Colonic mucosa (tissue), 4 donors: ENCODE data around the gene OR4D9. TPM values are rescaled to one million over a fixed set of nuclear protein-coding genes. Genes with fewer than 3 reads are reported as not detected.
A peak's percentile ranks its signal among the peaks of the same experiment; 100 is the strongest.

Experiments
- DNase-seq: peaks from one replicate; pipeline ENCODE4 v3.0.0-alpha.2; 2020
- H3K27ac ChIP-seq: fragments of 200-600 bp; one replicate; pipeline ENCODE4 v1.8.0; 2021
- H3K27me3 ChIP-seq: fragments of 200-600 bp; one replicate; pipeline ENCODE4 v1.8.0; 2021
- H3K36me3 ChIP-seq: fragments of 200-600 bp; one replicate; pipeline ENCODE4 v1.8.0; 2021
- H3K4me1 ChIP-seq: fragments of 200-600 bp; one replicate; pipeline ENCODE4 v1.8.0; 2021; ENCODE audit warnings: mild to moderate bottlenecking
- H3K4me3 ChIP-seq: fragments of 200-600 bp; one replicate; pipeline ENCODE4 v1.8.0; 2021
- H3K9ac ChIP-seq, 2 donors: one replicate each; pipeline ENCODE4 v1.7.0; 2013; ENCODE audit warnings: control low read depth in 2 of 2, low read depth in 2 of 2, low read length in 2 of 2
- H3K9me3 ChIP-seq: fragments of 200-600 bp; one replicate; pipeline ENCODE4 v1.8.0; 2021
- CTCF ChIP-seq: fragments of 200-600 bp; IDR thresholded peaks from one replicate; pipeline ENCODE4 v1.8.0; 2022; ENCODE audit warnings: antibody characterized with exemption, mild to moderate bottlenecking
- intact Hi-C: fragments of 100-400 bp; cut with DNase I; formaldehyde crosslinking; loops from one replicate; pipeline ENCODE4 v1.14.1; 2022
- total RNA-seq, 2 donors: library from RNA; stranded (reverse); fragmentation: NEBNext Ultra II Directional in 1 of 2; extraction: Animal tissue kit (Norgen Biotek cat#: 25700) in 1 of 2; gene quantifications; one replicate each; pipeline ENCODE4 v1.2.1, GENCODE V29; 2021
- donor health status: healthy.
- donor health status: DM: no; HTN: no; CAD: no.
- donor health status: DM: no; HTN: no; CAD: no.

The OR4D9 gene
- total RNA-seq, 2 donors from 2014 or later = not detected

DNA sequence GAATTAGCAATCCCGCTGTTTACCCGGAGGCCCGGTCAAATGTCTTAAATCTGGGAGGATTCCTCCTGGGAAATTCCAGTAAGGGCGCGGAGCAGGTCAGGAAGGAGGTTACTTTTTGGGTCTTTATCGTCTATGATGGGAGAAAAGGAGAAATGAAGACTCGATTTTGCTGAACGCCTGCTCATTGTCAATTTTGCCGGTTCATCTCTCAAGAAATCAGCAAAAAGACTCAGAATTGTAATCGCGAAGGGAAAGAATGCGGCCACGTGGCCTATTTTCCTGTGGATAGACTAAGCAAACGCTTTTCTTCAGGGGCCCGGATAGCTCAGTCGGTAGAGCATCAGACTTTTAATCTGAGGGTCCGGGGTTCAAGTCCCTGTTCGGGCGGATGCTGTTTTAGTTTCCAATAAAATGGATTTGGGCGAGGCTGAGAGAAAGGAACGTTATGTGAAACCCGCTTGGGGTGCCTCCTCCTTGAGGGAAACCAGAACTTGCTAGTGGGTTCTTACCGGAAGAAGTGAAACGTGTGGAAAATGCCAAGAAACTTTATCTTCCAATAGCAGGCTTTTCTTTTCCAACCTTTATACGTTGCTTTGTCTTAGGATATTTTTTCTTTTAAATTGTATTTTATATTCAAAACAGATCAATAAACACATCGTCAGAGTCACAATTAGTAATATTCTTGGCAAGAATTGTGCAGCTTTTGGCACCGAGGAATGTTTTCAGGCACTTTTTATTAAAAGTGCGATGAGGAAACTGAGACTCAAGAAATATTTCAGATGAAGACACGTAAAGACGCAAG, 45.0 kb downstream of the OR4D9 start:
- no peaks in the 10 kb centered on the region for H3K36me3 ChIP-seq
- DNase-seq = no peak
- H3K27ac ChIP-seq = no peak overlapping the region
- intact Hi-C loops = no loop called here
- H3K9ac ChIP-seq = no peak overlapping the region
- H3K4me3 ChIP-seq = no peak overlapping the region
- no peak for TF ChIP-seq CTCF
- no peaks in the 10 kb centered on the region for H3K4me1 ChIP-seq
- H3K27me3 ChIP-seq = no peaks in the 10 kb centered on the region
- no peaks in the 10 kb centered on the region for H3K9me3 ChIP-seq

GRCh38 chr11:59556917-59557348, 45.6 kb downstream of the OR4D9 start:
- no peaks in the 10 kb centered on the region for H3K4me1 ChIP-seq
- intact Hi-C loops = no loop called here
- H3K4me3 ChIP-seq = no peak overlapping the region
- no peaks in the 10 kb centered on the region for H3K9me3 ChIP-seq
- no peaks in the 10 kb centered on the region for H3K36me3 ChIP-seq
- DNase-seq = no peak
- no peaks in the 10 kb centered on the region for H3K27me3 ChIP-seq
- no peak overlapping the region for H3K9ac ChIP-seq
- no peak for TF ChIP-seq CTCF
- no peak overlapping the region for H3K27ac ChIP-seq

DNA sequence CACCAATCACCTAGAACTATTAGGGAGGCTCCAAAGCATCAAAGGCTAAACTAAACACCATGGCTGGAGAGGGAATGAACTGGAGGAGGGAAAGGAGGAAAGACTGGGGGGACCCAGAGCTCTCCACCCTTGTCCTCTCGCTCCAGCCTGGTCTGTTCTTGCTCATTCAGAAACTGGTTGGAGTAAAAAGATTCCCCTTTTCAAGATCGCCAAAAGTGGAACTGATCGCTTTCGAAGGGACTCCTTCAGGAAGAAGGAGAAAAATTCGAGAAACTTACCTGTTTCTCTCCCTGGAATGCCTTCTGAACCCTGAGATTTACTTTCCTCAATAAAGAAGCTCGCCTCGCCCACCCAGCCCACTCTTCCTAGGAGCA, 46.9 kb downstream of the OR4D9 start:
- TF ChIP-seq CTCF = no peak
- no peaks in the 10 kb centered on the region for H3K36me3 ChIP-seq

DNA sequence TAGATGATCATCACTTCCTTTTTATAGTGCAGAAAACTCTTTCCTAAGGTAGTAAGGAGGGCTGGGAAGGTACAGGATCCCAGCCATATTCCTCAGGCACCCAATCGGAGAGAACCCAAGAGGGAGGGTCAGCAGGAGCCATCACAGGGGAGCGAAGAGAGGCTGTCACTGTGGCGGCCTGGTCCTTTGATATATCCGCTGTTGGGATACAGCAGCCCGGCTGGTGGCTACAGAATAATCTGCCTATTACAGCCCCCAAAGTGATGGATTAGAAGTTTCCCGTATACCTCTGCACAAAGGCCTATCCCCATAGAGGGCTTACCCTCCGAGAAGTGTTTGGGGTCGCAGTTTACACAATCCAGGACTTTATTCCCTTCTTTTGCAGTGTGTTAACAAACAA, 48.5 kb downstream of the OR4D9 start:
- intact Hi-C loops = loop anchor here (10.0 kb wide), 1 partner anchor 55 kb away; the partner anchor contains the start of gene OSBP
- peak overlapping the region; percentile 65 for H3K4me3 ChIP-seq
- H3K4me1 ChIP-seq = no peaks in the 10 kb centered on the region
- H3K36me3 ChIP-seq = no peaks in the 10 kb centered on the region
- H3K9me3 ChIP-seq = no peaks in the 10 kb centered on the region
- no peak for TF ChIP-seq CTCF
- H3K9ac ChIP-seq = no peak overlapping the region
- H3K27me3 ChIP-seq = no peaks in the 10 kb centered on the region
- no peak overlapping the region for H3K27ac ChIP-seq
- no peak for DNase-seq

More for the DNA sequence above, 46.9 kb downstream of the OR4D9 start:
- intact Hi-C loops = no loop called here
- Histone ChIP-seq H3K4me1 (no peaks in the 10 kb centered on the region), H3K27me3 (no peaks in the 10 kb centered on the region), H3K9me3 (no peaks in the 10 kb centered on the region), H3K27ac (no peak overlapping the region), H3K9ac (no peak overlapping the region), H3K4me3 (no peak overlapping the region)
- no peak for DNase-seq

DNA sequence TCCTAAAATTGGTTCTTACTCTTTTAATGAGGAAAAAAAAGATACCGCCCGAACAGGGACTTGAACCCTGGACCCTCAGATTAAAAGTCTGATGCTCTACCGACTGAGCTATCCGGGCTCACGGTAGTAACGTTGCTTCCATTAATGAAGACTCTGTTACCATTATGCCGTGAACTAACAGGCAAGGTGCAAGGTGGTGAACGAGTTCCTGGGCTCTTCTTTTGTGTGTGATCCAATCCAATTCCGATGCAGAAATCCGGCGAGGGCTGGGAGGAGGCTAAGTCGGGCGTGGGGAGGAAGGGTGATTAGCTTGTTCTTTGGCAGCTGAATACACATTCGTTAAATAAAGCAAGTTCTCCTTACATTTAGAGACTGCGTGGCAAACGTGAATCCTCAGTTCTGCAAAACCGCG, 49.0 kb downstream of the OR4D9 start:
- intact Hi-C loops = loop anchor here (10.0 kb wide), 1 partner anchor 55 kb away; the partner anchor contains the start of gene OSBP
- TF ChIP-seq CTCF = no peak
- peak; percentile 87 for DNase-seq

More for the DNA sequence above, 49.0 kb downstream of the OR4D9 start:
- Histone ChIP-seq H3K27me3 (no peaks in the 10 kb centered on the region), H3K36me3 (no peaks in the 10 kb centered on the region), H3K4me1 (no peaks in the 10 kb centered on the region), H3K27ac (peak overlapping the region; percentile 84), H3K4me3 (peak overlapping the region; percentile 65), H3K9me3 (no peaks in the 10 kb centered on the region), H3K9ac (peak overlapping the region; percentile 53 to 67)
